SK-MEL-5 (cell line): ENCODE measurements around the gene YKT6. TPM values are rescaled to one million over a fixed set of nuclear protein-coding genes. Genes with fewer than 3 reads are reported as not detected.

Source experiments
- DNase-seq: peaks from one replicate; pipeline ENCODE4 v3.0.0-alpha.2; 2016; ENCODE audit warnings: low read depth, low spot score
- in situ Hi-C: cut with HindIII; loops from 2 replicates; pipeline ENCODE4 v1.10.0; 2016; ENCODE audit warnings: low sequenced_read_pairs, high pct_unique_total_duplicates, low pct_unique_long_range_greater_than_20kb
- total RNA-seq: library from RNA; depleted of rRNA; stranded (reverse); fragments of >200 nt; shearing (Covaris generic); gene quantifications from 2 replicates; pipeline ENCODE4 v1.2.3, GENCODE V29; 2014

YKT6 gene
- total RNA-seq, 1 experiment from 2014 or later: 163 TPM

GRCh38 chr7:44222074-44222473, 21.3 kb downstream of the YKT6 start:
- in situ Hi-C loops: loop anchor here (25.0 kb wide), 1 partner anchor 135 kb away; the partner anchor contains the start of gene POLM
- no peak for DNase-seq

- in situ Hi-C loops: loop anchor here (25.0 kb wide), 1 partner anchor 136 kb away; the partner anchor contains the start of gene POLM
- DNase-seq: no peak
Observed at GRCh38 chr7:44222776-44223261, 22.0 kb downstream of the YKT6 start.

- in situ Hi-C loops: loop anchor here (25.0 kb wide), 1 partner anchor 136 kb away; the partner anchor contains the start of gene POLM
- DNase-seq: no peak
Observed at GRCh38 chr7:44223362-44224079, 22.7 kb downstream of the YKT6 start.

GRCh38 chr7:44224080-44224973, 23.5 kb downstream of the YKT6 start:
- DNase-seq: no peak
- in situ Hi-C loops: loop anchor here (25.0 kb wide), 1 partner anchor 137 kb away; the partner anchor contains the start of gene POLM

- in situ Hi-C loops: loop anchor here (25.0 kb wide), 1 partner anchor 138 kb away; the partner anchor contains the start of gene POLM
- DNase-seq: no peak
Observed at GRCh38 chr7:44224974-44225565, 24.3 kb downstream of the YKT6 start.

- in situ Hi-C loops: no loop called here
- no peak for DNase-seq
Observed at GRCh38 chr7:44225566-44226395, 25.0 kb downstream of the YKT6 start.

- no peak for DNase-seq
- in situ Hi-C loops: no loop called here
Observed at GRCh38 chr7:44226396-44226753, 25.6 kb downstream of the YKT6 start.

GRCh38 chr7:44227911-44228310, 27.1 kb downstream of the YKT6 start:
- in situ Hi-C loops: no loop called here
- no peak for DNase-seq

- in situ Hi-C loops: no loop called here
- no peak for DNase-seq
Observed at GRCh38 chr7:44228571-44229350, 28.0 kb downstream of the YKT6 start.

- no peak for DNase-seq
- in situ Hi-C loops: no loop called here
Observed at GRCh38 chr7:44229546-44230105, 28.8 kb downstream of the YKT6 start.

- in situ Hi-C loops: no loop called here
- no peak for DNase-seq
Observed at GRCh38 chr7:44230286-44230685, 29.5 kb downstream of the YKT6 start.

- DNase-seq: no peak
- in situ Hi-C loops: no loop called here
Observed at GRCh38 chr7:44231088-44231487, 30.3 kb downstream of the YKT6 start.

GRCh38 chr7:44232396-44232795, 31.6 kb downstream of the YKT6 start:
- in situ Hi-C loops: no loop called here
- DNase-seq: no peak

GRCh38 chr7:44232901-44233715, 32.3 kb downstream of the YKT6 start:
- in situ Hi-C loops: no loop called here

GRCh38 chr7:44235066-44235465, 34.3 kb downstream of the YKT6 start:
- DNase-seq: no peak
- in situ Hi-C loops: no loop called here

More at GRCh38 chr7:44232901-44233715, 32.3 kb downstream of the YKT6 start:
- no peak for DNase-seq
